Measurements from ENCODE around the gene ERGIC3.

The ERGIC3 gene

DNA sequence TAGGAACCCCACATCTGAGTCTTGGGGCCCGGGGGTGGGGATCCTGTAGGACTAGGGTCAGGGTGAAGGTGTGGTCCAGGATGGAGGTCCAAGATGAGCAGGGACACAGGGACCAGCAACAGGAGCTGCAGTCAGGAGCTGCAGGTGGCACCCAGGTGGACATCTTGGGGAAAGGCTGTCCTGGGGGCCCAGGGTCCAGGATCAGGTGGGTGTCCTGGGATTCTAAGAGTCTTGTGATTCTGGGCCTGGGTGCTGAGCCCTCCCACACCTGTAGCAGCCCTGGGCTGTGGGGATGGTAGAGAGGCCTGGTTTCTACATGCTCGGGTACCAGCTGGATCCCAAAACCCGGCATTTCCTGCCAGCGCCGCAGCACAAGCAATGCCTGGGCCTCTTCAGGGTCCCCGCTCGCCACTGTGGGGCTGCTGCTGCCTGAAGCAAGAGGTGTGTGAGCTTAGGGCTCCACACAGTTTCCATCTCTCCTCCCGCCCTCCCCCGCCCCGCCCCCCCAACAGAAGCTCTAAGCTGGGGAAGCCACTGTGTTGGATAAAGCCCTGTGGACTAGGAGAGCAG, 20.7 kb downstream of the ERGIC3 start:
- DNase-seq: no peak

DNA sequence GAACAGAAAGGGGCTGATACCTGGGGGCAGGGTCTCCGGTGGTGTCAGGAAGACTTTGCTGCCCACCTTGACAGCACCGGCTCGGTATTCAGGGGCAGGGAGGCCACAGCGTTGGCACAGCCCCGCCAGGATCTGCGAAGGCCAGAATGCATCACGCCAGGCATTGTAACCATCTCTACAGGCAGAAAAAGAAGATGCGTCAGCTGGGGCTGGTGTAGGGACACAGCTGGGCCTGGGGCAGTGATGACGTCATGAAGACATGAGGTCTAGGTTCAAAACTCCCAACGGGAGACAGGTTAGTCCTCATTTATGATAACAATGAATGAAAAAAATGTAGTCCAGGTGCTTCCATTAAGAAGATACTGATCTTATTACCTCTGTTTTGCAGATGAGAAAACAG, 22.0 kb downstream of the ERGIC3 start:
- no peak for DNase-seq

DNA sequence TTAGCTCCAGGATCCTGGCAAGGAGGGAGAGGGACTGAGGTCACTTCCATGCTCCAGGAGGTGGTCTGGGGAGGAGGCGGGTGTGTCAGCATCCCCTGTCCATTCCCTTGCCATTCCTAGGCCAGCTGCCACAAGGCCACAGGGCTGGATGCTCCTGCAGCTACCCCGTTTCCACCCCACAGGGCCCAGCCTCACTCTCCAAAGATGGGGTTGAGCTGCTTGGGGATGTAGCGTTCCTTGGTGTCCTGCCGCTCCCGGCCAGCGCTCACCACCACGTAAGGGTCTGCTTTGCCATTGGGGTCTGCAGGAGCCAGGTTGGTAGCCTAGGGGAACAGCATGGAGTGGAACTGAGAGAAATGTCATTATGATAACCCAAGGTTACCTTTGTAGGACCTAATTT, 23.0 kb downstream of the ERGIC3 start:
- no peak for DNase-seq

DNA sequence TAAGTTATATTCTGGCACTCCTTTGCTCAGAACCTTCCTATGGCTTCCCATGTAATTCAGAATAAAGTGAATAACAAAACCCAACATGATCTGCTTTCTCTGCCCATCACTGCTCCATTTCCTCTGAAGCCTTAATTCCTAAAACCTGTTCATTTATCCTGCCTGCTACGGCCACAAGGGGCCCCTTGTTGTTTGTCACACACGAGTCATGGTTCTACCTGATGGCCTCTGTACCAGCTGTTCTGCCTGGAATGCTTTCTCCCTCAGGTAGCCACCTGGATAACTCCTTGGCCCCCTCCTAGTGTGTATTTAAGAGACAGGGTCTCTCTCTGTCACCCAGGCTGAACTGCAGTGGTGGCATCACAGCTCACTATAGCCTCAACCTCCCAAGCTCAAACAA, 26.8 kb downstream of the ERGIC3 start:
- no peak for DNase-seq

DNA sequence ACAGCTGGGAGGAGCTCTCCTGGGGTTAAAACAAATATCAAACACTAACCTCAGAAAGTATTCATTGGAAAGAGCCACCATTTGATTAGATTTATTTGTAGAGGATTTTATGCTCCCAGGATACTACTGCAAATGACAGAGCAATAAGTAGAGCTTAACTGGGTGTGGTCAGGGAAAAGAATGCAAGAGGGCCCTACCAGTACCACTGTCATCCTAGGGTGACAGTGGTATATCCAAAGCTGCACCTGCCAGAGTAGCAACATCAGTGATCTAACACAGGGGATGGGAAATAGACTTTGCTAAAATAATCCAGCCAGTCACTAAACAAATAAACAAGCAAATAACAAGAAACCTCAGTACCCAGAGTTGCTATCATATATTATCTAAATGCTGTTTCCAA, 29.7 kb downstream of the ERGIC3 start:
- no peak for DNase-seq

DNA sequence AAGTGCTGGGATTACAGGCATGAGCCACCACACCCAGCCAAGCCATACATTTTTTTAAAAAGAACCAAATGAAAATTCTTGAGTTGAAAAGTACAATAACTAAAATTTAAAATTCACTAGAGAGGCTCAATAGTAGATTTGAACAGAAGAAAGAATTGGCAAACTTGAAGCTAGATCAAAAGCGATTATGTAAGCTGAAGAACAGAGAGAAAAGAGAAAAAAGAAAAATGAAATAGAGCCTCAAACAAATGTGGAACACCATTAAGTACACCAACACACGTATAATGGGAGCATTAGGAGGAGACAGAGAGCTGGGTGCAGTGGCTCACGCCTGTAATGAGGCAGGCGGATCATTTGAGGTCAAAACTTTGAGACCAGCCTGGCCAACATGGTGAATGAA, 31.0 kb downstream of the ERGIC3 start:
- DNase-seq: no peak

GRCh38 chr20:35575958-35576357, 34.1 kb downstream of the ERGIC3 start:
- no peak for DNase-seq

- no peak for DNase-seq
Observed at GRCh38 chr20:35576816-35577215, 34.9 kb downstream of the ERGIC3 start.

DNA sequence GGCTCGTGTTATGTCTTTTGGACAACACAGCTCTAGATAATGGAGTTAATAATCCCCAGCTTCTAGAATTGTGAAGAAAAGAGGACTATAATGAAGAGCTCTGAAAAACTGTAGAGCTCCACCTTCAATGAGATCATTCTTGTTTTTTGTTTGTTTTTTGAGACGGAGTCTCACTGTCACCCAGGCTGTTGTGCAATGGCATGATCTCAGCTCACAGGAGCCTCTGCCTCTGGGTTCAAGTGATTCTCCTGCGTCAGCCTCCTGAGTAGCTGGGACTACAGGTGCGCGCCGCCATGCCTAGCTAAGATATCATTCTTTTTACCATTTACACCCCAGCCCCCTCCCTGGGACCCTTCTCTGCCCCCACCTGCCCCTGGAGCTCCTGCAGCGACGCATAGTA, 36.6 kb downstream of the ERGIC3 start:
- DNase-seq: no peak

GRCh38 chr20:35579196-35579595, 37.3 kb downstream of the ERGIC3 start:
- DNase-seq: no peak

GRCh38 chr20:35582131-35582530, 40.3 kb downstream of the ERGIC3 start:
- no peak for DNase-seq

- DNase-seq: no peak
Observed at GRCh38 chr20:35582741-35583404, 41.0 kb downstream of the ERGIC3 start.

- DNase-seq: no peak
Observed at GRCh38 chr20:35583636-35584560, 42.0 kb downstream of the ERGIC3 start.

- no peak for DNase-seq
Observed at GRCh38 chr20:35586751-35587425, 45.0 kb downstream of the ERGIC3 start.

DNA sequence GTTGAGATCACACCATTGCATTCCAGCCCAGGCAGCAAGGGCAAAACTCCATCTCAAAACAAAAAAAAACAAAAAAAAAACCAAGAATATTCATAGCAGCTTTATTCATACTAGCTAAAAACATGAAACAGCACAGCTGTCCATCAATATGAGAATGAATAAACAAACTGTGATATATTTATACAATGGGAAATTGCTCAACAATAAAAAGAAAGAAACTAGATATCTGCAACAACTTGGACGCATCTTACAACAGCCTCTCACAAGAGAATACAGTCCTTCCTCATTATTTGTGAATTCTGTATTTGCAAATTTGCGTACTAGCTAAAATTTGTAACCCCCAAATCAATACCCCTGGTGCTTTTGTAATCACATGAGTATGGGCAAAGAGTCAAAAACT, 45.6 kb downstream of the ERGIC3 start:
- DNase-seq: no peak

DNA sequence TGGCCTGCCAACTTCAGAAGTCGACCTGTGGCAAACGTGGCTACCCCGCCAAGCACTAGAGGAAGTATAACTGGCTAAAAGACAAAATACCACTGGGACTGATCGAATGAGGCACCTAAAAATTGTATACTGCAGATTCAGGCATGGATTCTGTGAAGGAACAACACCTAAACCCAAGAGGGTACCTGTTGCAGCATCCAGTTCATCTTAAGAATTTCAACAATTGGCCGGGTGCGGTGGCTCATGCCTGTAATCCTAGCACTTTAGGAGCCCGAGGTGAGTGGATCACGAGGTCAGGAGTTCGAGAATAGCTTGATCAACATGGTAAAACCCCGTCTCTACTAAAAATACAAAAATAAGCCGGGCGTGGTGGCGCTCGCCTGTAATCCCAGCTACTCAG, 46.5 kb downstream of the ERGIC3 start:
- DNase-seq: no peak

DNA sequence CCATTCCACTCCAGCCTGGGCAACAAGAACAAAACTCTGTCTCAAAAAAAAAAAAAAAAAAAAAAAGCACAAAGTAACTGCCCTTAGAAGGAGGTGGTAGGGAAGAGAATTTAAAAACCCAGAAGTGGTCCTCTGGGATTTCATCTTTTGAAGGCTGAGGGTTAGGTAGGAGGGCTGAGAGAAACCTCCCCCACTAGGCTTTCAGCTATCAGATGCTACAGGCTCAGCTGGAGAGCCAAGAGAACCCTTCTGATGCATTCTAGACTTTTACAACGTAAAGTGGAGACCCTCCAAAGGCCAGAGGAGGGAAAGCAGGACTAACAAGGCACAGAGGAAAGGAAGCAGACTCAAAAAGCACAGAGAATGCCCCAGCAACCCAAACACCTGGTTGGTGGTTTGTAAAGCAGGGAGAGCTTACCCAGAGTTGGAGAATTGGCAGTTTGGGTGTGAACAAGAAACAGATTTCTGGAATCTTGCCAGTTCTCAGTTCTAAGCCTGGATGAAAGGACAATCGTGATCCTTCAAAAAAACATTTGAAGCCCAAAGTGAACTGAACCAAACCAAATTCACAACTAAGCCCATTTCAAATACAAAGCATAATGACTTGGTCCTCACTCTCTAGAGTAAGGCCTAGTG, 50.6 kb downstream of the ERGIC3 start:
- DNase-seq: no peak

GRCh38 chr20:35595456-35595855, 53.6 kb downstream of the ERGIC3 start:
- no peak for DNase-seq

DNA sequence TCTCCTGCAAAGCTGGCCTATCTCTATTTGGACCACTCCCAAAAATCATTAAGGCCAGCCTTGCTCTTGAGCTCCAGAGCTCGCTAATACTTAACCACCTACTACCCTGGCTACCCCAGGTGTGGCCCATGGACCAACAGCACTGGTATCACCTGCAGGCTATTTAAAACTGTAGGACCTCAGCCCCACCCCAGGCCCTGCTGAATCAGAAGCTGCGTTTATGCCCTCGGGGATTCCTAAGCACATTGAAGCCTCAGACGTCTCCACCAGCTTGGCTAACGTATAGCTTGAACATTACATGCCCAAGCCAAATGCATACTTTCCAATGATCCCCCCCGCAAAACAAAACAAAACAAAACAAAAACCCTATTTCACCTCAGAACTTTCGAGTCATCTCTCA, 54.0 kb downstream of the ERGIC3 start:
- no peak for DNase-seq

DNA sequence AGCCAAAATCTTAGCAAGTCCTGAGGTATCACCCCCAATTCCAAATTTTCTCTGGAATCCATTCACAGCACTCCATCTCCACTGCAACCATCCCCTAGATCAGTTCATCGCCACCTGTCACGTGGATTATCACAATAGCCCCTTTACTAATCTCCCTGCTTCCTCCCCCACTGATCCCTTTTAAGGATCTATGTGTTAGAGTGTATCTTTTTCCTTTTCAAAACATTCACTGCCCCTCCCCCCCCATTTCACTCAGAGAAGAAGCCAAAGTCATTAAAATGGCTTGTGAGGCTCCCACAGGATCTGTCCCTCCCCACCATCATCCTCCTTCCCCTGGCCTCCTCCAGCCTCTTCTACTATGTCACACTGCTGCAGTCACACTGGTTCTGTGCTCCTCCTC, 55.3 kb downstream of the ERGIC3 start:
- DNase-seq: no peak

DNA sequence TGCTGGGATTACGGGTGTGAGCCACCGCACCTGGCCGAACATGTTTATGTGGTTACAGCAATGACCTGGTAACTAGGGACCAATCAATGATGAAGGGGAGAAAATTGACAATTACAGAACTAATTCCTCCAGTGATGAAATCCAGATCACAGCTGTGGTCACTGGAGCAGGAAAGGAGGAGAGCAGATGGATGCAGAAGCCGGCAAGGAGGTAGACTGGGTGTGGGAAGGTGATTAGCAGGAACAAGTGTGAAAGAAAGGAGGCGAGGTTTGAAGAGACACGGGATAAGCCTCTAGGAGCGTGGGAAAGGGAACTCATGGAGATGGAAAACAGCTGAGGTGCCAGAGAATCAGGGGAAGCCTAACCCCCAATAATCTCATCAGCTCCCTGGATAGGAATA, 56.6 kb downstream of the ERGIC3 start:
- DNase-seq: no peak

GRCh38 chr20:35598899-35599775, 57.3 kb downstream of the ERGIC3 start:
- no peak for DNase-seq

All from CD4-positive, alpha-beta T cell treated with Interleukin-17A for 4 hours (primary cell).